ENCODE data around the gene STX4.

GRCh38 chr16:31063495-31063842 lies 30.1 kb downstream of the STX4 start:
- TF ChIP-seq EZH2 (IDR thresholded peaks at IDR 0.05; ENCODE audit: low read depth) (no peak), CTCF (conservative IDR thresholded peaks at IDR 0.05) (no peak)
